HepG2 (cell line): Measurements from ENCODE around the gene PLK2. TPM values are rescaled to one million over a fixed set of nuclear protein-coding genes. Genes with fewer than 3 reads are reported as not detected.

Source experiments
- MED8 ChIP-seq: sonication (generic); formaldehyde crosslinking; IDR thresholded peaks from 2 replicates; pipeline ENCODE4 v1.8.1; 2023; ENCODE audit warnings: mild to moderate bottlenecking, missing genetic modification reagents; ENCODE audit not compliant: insufficient replicate concordance
- MZF1 ChIP-seq: sonication (generic); formaldehyde crosslinking; IDR thresholded peaks from 2 replicates; pipeline ENCODE4 v1.8.1; 2023; ENCODE audit warnings: mild to moderate bottlenecking, missing genetic modification reagents, borderline replicate concordance
- PREB ChIP-seq: sonication (generic); formaldehyde crosslinking; IDR thresholded peaks from 2 replicates; pipeline ENCODE4 v1.4.0; 2020; ENCODE audit warnings: missing genetic modification reagents
- RERE ChIP-seq: IDR thresholded peaks from 2 replicates; pipeline ENCODE4 v1.6.1; 2016; ENCODE audit warnings: low read depth, missing genetic modification reagents, missing compliant biosample characterization
- RFX3 ChIP-seq: IDR thresholded peaks from 2 replicates; pipeline ENCODE4 v1.6.1; 2016; ENCODE audit warnings: missing biosample characterization, missing genetic modification reagents
- SNAI1 ChIP-seq: sonication (generic); formaldehyde crosslinking; IDR thresholded peaks from 2 replicates; pipeline ENCODE4 v1.5.0; 2020; ENCODE audit warnings: mild to moderate bottlenecking, missing genetic modification reagents, borderline replicate concordance
- ZFP36L2 ChIP-seq: sonication (generic); formaldehyde crosslinking; IDR thresholded peaks from 2 replicates; pipeline ENCODE4 v1.4.0; 2020; ENCODE audit warnings: missing genetic modification reagents
- ZMYM2 ChIP-seq: sonication (generic); formaldehyde crosslinking; IDR thresholded peaks from 2 replicates; pipeline ENCODE4 v1.8.0; 2022; ENCODE audit warnings: mild to moderate bottlenecking, missing genetic modification reagents
- ZNF337 ChIP-seq: sonication (generic); formaldehyde crosslinking; IDR thresholded peaks from 2 replicates; pipeline ENCODE4 v1.5.1; 2020; ENCODE audit warnings: missing genetic modification reagents, low read depth, mild to moderate bottlenecking, borderline replicate concordance
- ZNF660 ChIP-seq: sonication (generic); formaldehyde crosslinking; IDR thresholded peaks from 2 replicates; pipeline ENCODE4 v1.5.1; 2020; ENCODE audit warnings: mild to moderate bottlenecking, low read depth, missing genetic modification reagents, borderline replicate concordance
- ZNF776 ChIP-seq: sonication (generic); formaldehyde crosslinking; IDR thresholded peaks from 2 replicates; pipeline ENCODE4 v1.4.0; 2020; ENCODE audit warnings: mild to moderate bottlenecking, missing genetic modification reagents
- polyA plus RNA-seq, 8 experiments: library from polyadenylated mRNA; depleted of rRNA in 3 of 8; stranded (reverse) in 7 of 8; unstranded in 1 of 8; fragments of >200 nt; fragmentation: Illumina TruSeq in 4 of 8; extraction: Trizol in 4 of 8; gene quantifications; 2 replicates each; pipeline versions ENCODE4 v1.2.1 to v1.2.3, GENCODE V29; 2011 to 2016; ENCODE audit warnings: low read depth in 4 of 8, missing spikeins in 1 of 8, mixed read lengths in 1 of 8; ENCODE audit not compliant: insufficient read depth in 1 of 8
- total RNA-seq, 5 experiments: library from RNA; depleted of rRNA; stranded (reverse); fragments of >200 nt; fragmentation: Illumina TruSeq; extraction: Trizol; gene quantifications; 2 replicates each; pipeline ENCODE4 v1.2.3, GENCODE V29; 2016; ENCODE audit warnings: low read depth in 1 of 5
- TF ChIP-seq, protein P1 (sequence below): sonication (generic); formaldehyde crosslinking; IDR thresholded peaks from 2 replicates; pipeline ENCODE4 v1.4.0; 2020; ENCODE audit warnings: missing genetic modification reagents, borderline replicate concordance
- TF ChIP-seq, protein P2 (sequence below): sonication (generic); formaldehyde crosslinking; IDR thresholded peaks from 2 replicates; pipeline ENCODE4 v1.5.1; 2020; ENCODE audit warnings: mild to moderate bottlenecking, moderate library complexity, missing genetic modification reagents
- TF ChIP-seq, protein P3 (sequence below): sonication (generic); formaldehyde crosslinking; IDR thresholded peaks from 2 replicates; pipeline ENCODE4 v1.5.1; 2020; ENCODE audit warnings: missing genetic modification reagents, mild to moderate bottlenecking, borderline replicate concordance

Gene PLK2
- total and polyA plus RNA-seq, 2 of the 13 experiments (the other 11 are each of a cell fraction or from before 2014, with no cell fraction given): 9.6 to 29.6 TPM

- TF ChIP-seq MED8 (CRISPR knock-in tag) (no peak), ZNF337 (CRISPR knock-in tag) (no peak), ZFP36L2 (no peak), RFX3 (CRISPR knock-in tag) (no peak), SNAI1 (no peak), ZNF776 (no peak), RERE (CRISPR knock-in tag) (no peak), ZMYM2 (CRISPR knock-in tag) (peak; percentile 43; the same call in 1 of the 2 replicates), PREB (CRISPR knock-in tag) (no peak), MZF1 (CRISPR knock-in tag) (no peak), ZNF660 (CRISPR knock-in tag) (no peak)
- TF ChIP-seq, protein P1, sequence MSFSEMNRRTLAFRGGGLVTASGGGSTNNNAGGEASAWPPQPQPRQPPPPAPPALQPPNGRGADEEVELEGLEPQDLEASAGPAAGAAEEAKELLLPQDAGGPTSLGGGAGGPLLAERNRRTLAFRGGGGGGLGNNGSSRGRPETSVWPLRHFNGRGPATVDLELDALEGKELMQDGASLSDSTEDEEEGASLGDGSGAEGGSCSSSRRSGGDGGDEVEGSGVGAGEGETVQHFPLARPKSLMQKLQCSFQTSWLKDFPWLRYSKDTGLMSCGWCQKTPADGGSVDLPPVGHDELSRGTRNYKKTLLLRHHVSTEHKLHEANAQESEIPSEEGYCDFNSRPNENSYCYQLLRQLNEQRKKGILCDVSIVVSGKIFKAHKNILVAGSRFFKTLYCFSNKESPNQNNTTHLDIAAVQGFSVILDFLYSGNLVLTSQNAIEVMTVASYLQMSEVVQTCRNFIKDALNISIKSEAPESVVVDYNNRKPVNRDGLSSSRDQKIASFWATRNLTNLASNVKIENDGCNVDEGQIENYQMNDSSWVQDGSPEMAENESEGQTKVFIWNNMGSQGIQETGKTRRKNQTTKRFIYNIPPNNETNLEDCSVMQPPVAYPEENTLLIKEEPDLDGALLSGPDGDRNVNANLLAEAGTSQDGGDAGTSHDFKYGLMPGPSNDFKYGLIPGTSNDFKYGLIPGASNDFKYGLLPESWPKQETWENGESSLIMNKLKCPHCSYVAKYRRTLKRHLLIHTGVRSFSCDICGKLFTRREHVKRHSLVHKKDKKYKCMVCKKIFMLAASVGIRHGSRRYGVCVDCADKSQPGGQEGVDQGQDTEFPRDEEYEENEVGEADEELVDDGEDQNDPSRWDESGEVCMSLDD (CRISPR knock-in tag): no peak
- TF ChIP-seq, protein P2, sequence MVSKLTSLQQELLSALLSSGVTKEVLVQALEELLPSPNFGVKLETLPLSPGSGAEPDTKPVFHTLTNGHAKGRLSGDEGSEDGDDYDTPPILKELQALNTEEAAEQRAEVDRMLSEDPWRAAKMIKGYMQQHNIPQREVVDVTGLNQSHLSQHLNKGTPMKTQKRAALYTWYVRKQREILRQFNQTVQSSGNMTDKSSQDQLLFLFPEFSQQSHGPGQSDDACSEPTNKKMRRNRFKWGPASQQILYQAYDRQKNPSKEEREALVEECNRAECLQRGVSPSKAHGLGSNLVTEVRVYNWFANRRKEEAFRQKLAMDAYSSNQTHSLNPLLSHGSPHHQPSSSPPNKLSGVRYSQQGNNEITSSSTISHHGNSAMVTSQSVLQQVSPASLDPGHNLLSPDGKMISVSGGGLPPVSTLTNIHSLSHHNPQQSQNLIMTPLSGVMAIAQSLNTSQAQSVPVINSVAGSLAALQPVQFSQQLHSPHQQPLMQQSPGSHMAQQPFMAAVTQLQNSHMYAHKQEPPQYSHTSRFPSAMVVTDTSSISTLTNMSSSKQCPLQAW: no peak
- TF ChIP-seq, protein P3, sequence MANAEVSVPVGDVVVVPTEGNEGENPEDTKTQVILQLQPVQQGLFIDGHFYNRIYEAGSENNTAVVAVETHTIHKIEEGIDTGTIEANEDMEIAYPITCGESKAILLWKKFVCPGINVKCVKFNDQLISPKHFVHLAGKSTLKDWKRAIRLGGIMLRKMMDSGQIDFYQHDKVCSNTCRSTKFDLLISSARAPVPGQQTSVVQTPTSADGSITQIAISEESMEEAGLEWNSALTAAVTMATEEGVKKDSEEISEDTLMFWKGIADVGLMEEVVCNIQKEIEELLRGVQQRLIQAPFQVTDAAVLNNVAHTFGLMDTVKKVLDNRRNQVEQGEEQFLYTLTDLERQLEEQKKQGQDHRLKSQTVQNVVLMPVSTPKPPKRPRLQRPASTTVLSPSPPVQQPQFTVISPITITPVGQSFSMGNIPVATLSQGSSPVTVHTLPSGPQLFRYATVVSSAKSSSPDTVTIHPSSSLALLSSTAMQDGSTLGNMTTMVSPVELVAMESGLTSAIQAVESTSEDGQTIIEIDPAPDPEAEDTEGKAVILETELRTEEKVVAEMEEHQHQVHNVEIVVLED: no peak
Measured at GRCh38 chr5:58460732-58461286, 923 bp upstream of the PLK2 start (continued).
